ENCODE measurements around the gene KRT40.

- TF ChIP-seq CTCF (IDR thresholded peaks at IDR 0.05; ENCODE audit: poor library complexity) (no peak), EZH2 (IDR thresholded peaks at IDR 0.05; ENCODE audit: borderline replicate concordance) (no peak)
These were observed 47.6 kb downstream of the KRT40 start for GRCh38 chr17:40936437-40936971.

Data from hepatocyte (in vitro differentiated cells).